ENCODE data around the gene CDKN2D.

- no peak for TF ChIP-seq FOXP4 (CRISPR knock-in tag; IDR thresholded peaks at IDR 0.05)
- no peak for TF ChIP-seq ATF3 (CRISPR knock-in tag; IDR thresholded peaks at IDR 0.05)
- TF ChIP-seq RXRA (CRISPR knock-in tag; IDR thresholded peaks at IDR 0.05): no peak
- no peak for TF ChIP-seq NONO (IDR thresholded peaks at IDR 0.05)
- no peak; the same call in 1 of the 2 replicates for TF ChIP-seq NONO (CRISPR knock-in tag; conservative IDR thresholded peaks at IDR 0.05)
- TF ChIP-seq CTCF (CRISPR knock-in tag; IDR thresholded peaks at IDR 0.05): no peak
- TF ChIP-seq NR2F2 (IDR thresholded peaks at IDR 0.05; ENCODE audit: borderline replicate concordance, low read depth): no peak
- TF ChIP-seq POLR2A (IDR thresholded peaks at IDR 0.05; ENCODE audit: insufficient read depth in 1 of 2, low read depth in 2 of 2, low read length in 2 of 2): peak; percentile 41 to 87
- no peak for TF ChIP-seq ZNF703 (CRISPR knock-in tag; IDR thresholded peaks at IDR 0.05; ENCODE audit: borderline replicate concordance)
- no peak for TF ChIP-seq ZNF232 (CRISPR knock-in tag; IDR thresholded peaks at IDR 0.05; ENCODE audit: borderline replicate concordance)
- no peak for TF ChIP-seq CBX5 (CRISPR knock-in tag; IDR thresholded peaks at IDR 0.05; ENCODE audit: borderline replicate concordance)
Observed at GRCh38 chr19:10543420-10544241, 25.1 kb downstream of the CDKN2D start, which contains the start of gene ATG4D.

Measured in HepG2 (cell line).